HG03103 (cell line): ENCODE measurements around the gene NUDT8.

Experiments used
- ATAC-seq: cut with Tn5 transposase; IDR thresholded peaks from one replicate; pipeline ENCODE4 v1.9.1; 2021; ENCODE audit warnings: low read depth; ENCODE audit not compliant: unreplicated experiment

Gene NUDT8

GRCh38 chr11:67629386-67630227, at the start of gene NUDT8:
Gene NUDT8 (minus strand): TSS chr11:67629937. CDS start chr11:67629911, 26 bp downstream.
- peak; percentile 42 for ATAC-seq

GRCh38 chr11:67675058-67675747, 45.5 kb upstream of the NUDT8 start:
- no peak for ATAC-seq

GRCh38 chr11:67674442-67674871, 44.7 kb upstream of the NUDT8 start, which contains the start of gene ALDH3B2:
Gene ALDH3B2 (minus strand): TSS chr11:67674623. CDS start chr11:67666935, 7,688 bp downstream.
- no peak for ATAC-seq

GRCh38 chr11:67673902-67674301, 44.2 kb upstream of the NUDT8 start:
- ATAC-seq, result no peak

- ATAC-seq, result no peak
These were observed 43.6 kb upstream of the NUDT8 start for GRCh38 chr11:67673358-67673757.

- ATAC-seq, result no peak
These were observed 41.4 kb upstream of the NUDT8 start for GRCh38 chr11:67671211-67671520.

- no peak for ATAC-seq
These were observed 40.8 kb upstream of the NUDT8 start for GRCh38 chr11:67670316-67671210.

DNA sequence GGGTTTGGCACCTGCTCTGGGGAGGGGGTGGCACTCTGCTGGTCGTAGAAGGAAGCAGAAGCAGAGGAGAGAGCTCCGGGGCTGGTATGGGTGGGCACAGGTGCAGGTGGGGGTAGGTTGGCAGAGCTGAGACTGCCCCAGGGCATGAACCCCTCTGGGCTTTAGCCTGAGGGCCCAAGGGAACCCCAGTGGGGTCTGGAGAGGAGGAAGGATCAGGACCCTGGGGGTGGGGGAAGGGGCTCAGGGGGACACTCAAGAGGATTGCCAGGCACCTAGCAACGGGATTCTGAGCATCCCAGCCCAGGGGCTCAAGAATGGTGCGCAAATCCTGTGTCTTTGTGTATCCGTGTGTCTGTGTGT, 38.4 kb upstream of the NUDT8 start:
- ATAC-seq, result no peak

DNA sequence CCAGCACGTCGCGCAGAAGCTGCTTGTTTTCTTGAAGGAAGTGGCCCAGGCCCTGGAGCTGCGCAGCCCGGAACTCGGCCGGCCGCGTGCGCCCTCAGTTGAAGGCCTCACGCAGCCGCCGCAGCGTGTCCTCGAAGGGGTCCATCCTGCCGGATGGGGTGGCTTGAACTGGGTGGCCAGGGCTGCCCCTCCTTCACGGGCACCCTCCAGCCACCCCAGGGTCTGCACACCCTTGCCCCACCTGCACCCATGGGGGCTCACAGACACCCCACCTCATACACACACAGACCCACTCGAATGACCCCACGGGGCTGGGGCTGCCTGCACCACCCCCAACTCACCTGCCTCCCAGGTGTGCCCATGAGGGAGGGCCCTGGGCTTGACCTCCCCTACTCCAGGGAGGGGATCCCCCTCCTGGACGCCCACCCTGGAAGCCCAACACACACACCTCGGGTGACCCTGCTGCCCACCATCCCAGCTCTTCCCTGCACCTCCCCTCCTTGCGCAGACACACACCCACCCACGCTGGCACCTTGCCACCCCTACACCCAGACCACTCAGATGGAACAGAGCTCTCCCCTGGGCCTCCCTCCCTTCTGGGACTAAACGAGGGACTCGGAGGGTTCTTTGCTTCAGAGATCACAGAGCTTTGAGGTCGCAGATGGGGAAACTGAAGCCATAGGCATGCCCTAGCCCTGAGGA, 37.9 kb upstream of the NUDT8 start:
- ATAC-seq, result no peak

DNA sequence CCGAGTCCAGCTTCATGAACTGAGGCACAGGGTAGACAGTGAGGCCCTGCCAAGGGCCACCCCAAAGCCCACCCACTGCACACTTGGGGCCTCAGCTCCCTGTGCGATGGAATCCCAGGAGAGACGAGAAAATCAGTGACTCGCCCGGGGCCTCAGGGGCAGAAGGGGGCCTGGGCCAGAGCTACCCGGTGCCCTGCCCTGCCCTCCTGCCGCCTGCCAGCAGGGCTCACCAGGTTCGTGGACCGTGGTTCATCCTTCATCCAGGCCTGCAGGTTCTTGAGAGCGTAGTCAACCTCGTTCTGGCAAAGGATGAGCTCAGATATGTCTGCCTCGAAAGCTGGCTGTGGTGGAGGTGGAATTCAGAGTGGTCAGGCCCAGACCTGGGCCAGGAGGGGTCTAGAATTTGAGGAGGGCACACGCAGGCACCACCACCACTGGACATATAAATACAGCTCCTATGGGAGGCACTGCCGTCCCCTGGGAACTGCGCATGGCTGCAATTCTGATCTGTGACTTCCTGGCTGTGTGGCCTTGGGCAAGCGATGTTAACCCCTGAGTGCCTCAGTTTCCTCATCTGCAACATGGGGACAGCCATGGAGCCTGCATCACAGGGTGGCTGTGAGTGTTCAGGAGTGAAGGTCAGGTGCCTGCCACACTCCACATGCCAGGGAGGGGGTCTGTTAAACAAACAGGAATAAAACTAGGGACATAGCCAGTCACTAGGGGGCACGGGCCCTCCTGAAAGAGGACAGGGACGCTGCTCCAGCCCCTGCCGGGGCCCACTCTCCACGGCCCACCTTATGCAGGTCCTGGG, 37.1 kb upstream of the NUDT8 start:
- ATAC-seq, result no peak

DNA sequence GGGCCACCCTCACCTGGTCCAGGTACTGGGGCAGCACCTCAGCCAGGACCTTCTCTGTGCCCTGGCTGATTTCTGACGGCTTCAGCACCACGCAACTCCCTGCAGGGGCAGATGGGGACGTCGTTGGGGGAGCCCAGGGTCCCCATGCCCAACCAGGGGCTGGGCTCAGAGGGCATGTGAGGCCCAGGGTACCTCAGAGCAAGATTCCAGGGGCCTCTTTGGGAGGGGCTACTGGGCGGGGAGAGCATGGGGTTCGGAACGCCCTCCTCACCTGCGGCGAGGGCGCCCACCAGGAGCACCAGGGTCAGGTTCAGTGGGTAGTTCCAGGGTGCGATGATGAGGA, 36.5 kb upstream of the NUDT8 start:
- no peak for ATAC-seq

- no peak for ATAC-seq
These were observed 36.0 kb upstream of the NUDT8 start for GRCh38 chr11:67665541-67666302.

- ATAC-seq, result no peak
These were observed 35.2 kb upstream of the NUDT8 start for GRCh38 chr11:67664696-67665540.

DNA sequence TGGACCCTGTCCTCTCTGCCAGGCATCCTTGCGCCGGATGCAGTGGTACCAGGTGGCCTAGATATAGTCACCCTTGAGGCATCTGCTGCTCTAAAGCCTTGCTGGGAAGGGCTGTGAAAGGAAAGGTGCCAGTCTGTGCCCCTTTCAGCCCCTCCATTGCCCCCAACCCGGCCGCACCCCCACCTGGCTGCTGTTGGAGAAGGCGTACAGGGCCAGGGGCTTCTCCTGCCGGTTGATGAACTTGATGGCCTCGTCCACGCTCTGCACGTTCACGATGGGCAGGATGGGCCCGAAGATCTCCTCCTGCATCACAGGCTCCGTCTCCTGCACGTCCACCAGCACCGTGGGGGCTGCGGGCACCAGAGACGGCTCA, 34.5 kb upstream of the NUDT8 start:
- ATAC-seq, result no peak

DNA sequence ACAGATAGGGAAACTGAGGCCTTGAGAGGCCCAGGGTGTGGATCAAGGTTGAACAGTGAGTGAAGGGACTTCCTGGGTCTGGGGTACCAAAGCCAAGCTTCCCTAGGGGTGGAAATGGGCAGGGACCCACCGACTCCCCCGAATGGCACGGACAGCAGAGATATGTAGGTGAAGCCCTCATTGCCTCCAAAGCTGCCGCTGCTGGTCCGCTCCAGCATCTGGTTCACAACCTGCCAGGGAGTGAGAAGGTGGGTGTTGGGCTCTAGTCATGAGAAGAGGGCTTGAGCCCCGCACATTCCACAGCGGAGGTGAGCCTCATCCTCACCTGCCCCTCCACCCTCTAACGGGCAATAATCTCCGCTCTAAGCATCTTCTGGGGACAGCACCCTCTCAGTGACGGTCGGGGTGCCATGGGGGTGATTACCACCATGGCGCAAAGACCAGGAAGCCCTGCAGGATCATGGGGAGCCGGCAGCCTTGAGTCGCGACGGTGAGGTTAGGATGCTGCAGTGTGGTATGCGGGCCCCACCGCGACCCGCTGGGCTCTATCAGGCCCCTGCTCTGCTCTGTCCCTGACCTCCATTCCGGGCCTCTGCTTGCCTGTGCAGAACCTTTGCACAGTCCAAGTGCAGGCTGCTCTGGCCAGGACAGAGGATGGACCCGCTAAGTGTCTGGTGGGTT, 33.9 kb upstream of the NUDT8 start:
- no peak for ATAC-seq

DNA sequence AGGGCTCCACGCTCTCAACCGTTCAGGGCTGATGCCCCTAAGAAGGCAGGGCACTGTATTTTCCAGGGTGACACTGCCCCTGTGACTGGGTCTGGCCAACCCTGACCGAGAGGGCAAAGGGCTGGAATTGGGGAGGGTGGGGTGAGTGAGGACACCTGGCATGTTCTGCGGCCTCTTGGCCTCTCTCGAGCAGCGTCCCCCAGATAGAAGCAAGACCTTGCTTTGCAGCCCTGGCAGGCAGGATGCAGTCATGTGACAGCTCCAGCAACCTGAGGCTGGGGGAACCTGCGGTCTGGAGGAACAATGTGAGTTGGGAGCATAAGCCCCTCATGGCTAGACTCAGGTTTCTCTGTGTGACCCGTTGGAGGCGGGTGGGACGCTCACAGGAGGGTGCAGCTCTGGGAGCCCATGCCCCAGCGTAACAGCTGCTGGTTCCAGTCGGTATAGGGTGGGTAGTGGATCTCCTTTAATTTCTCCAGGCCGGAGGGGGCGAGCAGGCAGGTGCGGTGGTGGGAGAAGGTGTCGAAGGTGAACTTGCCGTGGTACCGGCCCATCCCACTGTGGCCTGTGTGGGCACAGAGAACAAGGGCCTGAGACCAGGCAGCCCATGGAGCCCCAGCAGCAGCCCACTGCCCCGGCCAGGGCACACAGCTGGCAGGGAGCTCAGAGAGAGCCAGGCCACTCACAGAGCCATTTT, 33.2 kb upstream of the NUDT8 start:
- ATAC-seq, result no peak
